HG03135 (cell line): Measurements from ENCODE around the gene MAP3K4.

Source experiments
- ATAC-seq: cut with Tn5 transposase; IDR thresholded peaks from one replicate; pipeline ENCODE4 v1.9.1; 2021; ENCODE audit warnings: mild to moderate bottlenecking, moderate library complexity; ENCODE audit not compliant: unreplicated experiment

The MAP3K4 gene, protein sequence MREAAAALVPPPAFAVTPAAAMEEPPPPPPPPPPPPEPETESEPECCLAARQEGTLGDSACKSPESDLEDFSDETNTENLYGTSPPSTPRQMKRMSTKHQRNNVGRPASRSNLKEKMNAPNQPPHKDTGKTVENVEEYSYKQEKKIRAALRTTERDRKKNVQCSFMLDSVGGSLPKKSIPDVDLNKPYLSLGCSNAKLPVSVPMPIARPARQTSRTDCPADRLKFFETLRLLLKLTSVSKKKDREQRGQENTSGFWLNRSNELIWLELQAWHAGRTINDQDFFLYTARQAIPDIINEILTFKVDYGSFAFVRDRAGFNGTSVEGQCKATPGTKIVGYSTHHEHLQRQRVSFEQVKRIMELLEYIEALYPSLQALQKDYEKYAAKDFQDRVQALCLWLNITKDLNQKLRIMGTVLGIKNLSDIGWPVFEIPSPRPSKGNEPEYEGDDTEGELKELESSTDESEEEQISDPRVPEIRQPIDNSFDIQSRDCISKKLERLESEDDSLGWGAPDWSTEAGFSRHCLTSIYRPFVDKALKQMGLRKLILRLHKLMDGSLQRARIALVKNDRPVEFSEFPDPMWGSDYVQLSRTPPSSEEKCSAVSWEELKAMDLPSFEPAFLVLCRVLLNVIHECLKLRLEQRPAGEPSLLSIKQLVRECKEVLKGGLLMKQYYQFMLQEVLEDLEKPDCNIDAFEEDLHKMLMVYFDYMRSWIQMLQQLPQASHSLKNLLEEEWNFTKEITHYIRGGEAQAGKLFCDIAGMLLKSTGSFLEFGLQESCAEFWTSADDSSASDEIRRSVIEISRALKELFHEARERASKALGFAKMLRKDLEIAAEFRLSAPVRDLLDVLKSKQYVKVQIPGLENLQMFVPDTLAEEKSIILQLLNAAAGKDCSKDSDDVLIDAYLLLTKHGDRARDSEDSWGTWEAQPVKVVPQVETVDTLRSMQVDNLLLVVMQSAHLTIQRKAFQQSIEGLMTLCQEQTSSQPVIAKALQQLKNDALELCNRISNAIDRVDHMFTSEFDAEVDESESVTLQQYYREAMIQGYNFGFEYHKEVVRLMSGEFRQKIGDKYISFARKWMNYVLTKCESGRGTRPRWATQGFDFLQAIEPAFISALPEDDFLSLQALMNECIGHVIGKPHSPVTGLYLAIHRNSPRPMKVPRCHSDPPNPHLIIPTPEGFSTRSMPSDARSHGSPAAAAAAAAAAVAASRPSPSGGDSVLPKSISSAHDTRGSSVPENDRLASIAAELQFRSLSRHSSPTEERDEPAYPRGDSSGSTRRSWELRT (N-terminal part only)

DNA sequence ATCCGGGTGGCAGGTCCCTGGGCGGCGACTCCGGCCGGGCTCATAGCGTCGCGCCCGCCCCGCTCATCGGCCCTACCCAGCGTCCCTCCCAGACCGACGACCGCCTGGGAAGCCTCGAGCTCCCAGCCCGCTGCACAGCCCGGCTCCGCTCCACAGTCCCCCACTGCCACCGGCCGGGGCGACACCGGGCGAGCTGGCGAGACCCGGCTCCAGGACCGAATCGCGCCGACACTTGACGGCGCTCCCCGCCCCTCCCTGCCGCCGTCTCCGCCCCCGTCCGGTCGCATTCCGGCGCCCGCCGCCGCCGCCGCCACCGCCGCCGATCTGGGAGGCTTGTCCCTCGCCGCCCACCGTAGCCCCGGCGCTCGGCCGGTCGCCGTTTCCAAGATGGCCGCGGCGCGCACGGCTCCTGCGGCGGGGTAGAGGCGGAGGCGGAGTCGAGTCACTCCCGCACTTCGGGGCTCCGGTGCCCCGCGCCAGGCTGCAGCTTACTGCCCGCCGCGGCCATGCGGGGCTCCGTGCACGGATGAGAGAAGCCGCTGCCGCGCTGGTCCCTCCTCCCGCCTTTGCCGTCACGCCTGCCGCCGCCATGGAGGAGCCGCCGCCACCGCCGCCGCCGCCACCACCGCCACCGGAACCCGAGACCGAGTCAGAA, at the start of gene MAP3K4:
Gene MAP3K4 (plus strand): TSS at position 364 of the 655 bp plus-strand sequence. CDS start 163 bp downstream, at position 527.
- peak; percentile 66 for ATAC-seq

DNA sequence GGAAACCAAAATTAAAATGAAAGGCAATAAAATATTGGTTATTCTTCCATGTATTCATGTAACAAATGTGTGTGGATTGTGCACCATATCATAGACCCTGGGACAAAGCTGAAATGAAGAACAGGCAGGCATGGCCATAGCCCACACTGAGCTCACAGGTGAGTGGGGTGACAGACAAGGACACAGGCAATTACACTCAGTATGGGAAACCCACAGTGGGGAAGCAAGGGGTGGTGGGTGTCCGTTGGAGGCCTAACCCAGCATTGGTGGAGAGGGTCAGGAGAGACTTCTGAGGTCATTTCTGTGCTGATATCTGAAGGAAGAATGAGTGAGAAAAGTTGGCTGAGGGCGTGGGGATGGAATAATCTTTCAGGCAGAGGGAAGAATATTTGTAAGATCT, 47.6 kb upstream of the MAP3K4 start:
- ATAC-seq: no peak

DNA sequence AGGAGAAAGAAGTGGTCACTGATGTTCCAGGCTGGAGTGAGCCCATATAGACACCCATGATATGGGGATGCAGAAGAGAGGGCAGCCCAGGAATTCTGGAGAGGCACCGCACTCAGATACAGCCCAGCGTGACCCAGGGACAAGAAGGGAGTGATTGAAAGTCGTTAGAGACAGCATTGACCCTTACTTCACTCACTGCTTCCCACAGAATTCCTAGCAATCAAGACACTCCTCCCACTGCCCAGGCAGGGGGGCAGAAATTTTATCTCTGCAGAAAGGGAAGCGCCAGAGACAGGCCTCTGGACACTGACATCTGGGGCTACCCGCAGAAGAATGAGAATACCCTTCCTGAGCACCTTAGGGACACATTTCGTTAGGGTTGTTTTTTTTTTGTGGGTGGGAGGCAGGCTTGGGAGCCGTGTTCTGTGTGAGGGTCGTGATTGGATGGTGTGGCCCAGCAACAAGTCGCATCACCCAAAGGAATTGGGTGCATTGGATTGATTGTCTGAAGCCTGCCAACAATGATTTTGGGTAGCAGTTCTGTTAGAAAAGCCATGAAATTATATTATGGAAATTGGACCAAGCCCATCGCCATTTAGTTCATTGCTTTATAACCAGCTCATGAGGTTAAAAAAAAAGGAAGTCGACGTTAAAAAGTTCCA, 45.9 kb upstream of the MAP3K4 start:
- ATAC-seq: no peak

DNA sequence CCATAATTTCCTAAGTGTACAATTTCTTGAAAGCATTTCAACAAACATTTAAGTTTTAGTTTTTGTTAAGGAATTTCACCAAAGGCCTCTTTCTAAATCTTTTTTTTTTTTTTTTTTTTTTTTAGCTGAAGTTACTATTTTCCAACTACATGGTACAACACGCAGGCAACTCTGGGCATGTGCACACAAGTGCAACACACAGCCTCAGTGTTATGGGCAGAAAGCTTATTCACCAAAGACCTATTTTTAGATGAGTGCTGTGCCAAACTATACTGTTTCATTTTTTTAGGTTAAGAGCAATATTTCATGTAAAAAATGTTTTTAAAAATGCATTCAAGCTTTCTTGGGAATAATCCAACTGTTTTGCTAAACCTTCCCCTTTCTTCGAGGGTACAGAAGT, 42.0 kb upstream of the MAP3K4 start:
- no peak for ATAC-seq

DNA sequence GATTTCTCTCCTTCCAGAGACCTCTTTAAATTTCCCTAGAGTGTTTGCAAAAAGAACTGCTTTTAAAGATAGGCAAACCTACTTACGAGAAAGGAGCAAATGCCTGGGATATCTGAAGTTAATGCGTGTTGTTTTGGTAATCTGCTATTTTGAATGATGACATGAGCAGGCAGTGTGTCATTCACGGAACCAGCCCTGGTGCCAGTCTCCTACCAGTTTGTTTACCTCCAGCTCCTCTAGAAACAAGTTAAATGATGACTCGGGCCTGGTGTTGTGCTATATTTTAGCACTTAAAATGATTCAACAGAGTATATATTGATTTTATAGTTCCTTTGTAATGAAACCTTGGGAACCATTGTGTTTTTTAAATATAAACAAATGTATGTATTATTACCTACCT, 41.1 kb upstream of the MAP3K4 start:
- no peak for ATAC-seq

DNA sequence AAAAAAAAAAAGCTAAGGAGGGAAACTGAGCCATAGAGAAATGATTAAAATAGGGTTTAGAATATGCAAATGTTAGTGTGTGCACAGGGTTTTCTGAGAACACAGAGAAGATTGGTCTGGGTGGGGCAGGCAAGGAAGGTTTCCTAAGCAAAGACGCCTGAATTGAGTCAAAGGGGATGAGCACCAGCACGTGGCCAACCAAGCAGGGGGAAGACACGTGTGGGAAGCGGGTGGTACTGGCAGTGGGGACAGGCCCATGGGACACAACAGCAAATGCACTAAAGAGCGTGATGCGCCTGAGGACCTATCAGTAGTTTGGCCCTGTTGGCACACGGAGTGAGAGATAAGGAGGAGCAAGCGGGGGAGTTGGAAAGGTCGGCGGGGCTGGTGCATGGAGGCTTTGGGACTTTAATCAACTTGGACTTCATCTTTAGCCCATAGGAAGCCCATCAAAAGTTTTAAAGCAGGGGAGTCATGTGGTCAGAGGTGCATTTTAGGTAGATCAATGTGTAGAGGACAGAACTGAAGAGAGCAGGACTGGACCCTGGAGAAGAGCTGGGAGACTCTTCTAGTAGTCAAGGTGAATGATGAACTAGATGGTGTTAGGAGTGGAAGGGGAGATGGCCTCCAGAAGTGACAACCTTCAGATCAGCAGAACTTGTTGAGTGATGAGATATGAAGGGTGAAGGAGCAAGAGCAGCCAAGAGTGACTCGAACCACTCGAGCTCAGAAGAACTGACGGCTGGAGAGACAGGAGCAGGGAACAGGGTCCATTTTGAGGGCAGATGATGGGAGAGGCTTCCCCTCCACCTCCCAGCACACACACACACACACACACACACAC, 40.2 kb upstream of the MAP3K4 start:
- no peak for ATAC-seq

DNA sequence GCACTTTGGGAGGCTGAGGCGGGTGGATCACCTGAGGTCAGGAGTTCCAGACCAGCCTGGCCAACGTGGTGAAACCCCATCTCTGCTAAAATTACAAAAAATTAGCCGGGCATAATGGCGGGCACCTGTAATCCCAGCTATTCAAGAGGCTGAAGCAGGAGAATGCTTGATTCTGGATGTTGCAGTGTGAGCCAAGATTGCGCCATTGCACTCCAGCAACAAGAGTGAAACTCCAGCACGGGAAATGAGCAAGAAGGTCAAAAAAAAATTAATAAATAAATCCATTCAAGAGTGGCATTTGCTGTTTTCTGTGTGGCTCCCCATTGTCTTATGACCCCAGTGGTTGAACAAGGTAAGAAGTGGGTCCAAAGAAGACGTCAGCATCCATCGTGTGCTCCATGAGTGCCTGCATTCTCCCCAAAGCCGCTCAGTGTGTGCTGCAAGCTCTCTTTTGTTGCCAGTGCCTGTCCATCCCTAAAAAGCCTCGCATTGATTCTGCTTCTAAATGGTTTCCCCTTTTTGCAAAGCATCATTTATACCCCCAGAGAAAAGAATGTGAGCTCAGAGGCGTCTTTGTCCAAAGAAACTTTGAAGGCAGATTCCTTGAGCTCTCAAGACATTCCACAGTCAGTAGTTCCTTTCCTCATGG, 38.8 kb upstream of the MAP3K4 start:
- ATAC-seq: no peak

DNA sequence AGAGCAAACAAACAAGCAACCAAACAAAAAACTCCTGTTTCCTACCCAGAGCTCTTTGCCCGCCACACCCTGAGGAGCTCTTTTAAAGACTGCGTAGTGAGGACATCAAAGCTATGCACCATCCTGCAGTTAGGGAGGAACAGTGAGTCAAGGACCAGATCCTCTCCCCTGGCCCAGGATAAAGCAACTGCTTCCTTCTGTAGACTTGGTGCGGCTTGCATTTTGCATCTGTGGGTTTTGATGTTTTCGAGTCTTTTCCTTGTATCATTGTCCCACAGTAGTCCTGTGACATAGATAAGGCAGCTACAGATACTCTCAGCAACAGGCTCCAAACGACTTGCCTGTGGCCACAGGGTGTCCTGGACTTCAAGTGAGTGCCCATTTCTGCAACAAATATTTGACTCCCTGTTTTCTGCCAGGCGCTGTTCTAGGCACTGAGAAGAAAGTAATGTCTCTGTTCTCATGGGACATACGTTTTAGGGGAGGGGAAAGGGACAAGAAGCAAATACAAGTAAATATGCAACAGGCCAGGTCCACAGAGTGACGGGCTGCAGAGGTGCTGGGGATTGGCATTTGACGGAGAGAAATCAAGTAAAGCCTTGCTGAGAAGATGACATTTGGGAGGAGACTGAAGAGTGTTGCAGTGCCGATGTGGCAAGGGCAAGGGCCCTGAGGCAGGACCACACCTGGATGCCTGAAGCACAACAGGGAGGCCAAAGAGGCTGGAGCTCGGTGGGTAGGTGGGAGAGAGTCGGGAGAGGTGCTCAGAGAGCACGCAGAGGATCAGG, 35.9 kb upstream of the MAP3K4 start:
- ATAC-seq: no peak

DNA sequence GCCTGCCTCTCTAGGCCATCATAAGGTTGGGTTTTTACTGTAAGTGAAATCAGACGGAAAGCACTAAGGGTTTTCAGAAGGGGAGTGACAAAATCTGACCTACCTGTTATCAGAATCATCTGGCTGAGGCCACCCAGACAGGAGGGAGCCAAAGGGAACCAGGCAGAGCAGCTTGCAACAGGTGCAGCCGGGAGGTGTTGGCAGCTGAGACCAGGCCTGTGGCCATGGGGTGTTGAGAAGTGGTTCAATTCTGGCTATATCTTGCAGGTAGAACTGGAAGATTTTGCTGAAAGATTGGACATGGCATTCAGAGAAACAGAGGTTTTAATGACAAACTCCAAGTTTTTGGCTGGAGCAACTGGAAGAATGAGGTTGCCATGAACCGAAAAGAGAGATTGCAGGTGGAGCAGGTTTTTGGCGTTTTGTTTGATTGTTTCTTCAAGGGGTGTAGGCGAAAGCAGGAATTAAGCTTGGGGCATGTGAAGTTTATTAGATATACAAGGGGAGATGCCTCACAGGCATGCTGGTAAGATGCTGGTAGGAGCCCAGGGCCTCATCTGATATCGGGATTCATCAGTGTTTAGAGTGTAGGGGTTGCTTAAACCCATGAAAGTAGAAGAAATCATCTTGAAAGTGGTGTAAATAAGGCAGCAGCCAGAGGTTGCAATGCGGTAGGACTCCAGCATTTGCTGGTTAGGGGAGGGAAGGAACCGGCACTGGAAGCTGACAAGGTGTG, 35.1 kb upstream of the MAP3K4 start:
- ATAC-seq: no peak

DNA sequence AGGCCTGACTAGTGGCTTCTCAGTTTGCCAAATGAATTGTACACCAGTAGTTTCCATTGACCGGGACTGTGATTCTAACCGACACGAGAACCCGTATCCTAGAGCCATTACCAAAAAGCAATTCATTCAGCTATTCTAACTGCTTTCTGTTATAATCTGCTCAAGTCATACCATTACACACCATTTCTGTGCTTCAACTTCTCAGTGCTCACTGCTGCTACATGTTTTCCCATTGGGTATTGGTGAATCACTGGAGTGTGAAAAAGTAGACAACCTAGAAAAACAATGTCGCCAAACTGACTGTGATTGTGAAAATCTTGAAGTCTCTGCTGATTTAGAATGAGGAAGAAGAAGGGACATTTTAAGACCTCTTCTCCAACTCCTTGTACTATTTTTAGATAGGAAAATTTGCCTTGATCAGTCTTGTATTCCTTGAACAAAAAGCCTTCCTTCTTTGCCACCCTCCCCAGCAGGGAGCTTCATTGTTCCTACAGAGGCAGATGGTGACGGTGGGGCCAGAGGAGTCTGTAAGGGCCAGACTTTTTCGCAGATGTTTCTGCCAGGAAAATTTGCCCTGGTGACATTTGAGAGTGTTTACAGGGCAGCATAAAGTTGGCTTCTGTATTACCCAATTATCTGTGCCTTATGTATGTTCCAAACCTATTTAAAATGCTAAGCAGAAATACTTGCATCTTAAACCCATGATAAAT, 31.7 kb upstream of the MAP3K4 start:
- ATAC-seq: no peak

DNA sequence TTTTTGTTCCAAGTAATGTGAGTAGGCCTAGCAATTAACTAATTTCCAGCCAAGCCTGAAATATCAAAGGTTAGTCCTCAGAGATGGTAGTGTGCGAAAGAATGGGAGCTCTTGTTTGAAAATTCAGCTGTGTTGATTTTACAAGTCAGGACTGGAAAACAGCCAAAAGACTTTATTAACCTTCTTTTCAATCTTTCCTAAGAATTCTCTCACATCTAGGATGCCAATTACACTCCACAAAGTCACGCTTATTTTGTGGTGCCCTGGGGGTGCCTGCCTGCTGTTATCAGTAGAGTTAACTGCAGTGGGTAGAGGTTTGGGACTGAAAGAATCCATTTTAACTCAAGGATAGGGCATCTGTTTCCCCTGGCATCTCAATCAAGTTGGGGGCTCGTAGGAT, 30.7 kb upstream of the MAP3K4 start:
- no peak for ATAC-seq

DNA sequence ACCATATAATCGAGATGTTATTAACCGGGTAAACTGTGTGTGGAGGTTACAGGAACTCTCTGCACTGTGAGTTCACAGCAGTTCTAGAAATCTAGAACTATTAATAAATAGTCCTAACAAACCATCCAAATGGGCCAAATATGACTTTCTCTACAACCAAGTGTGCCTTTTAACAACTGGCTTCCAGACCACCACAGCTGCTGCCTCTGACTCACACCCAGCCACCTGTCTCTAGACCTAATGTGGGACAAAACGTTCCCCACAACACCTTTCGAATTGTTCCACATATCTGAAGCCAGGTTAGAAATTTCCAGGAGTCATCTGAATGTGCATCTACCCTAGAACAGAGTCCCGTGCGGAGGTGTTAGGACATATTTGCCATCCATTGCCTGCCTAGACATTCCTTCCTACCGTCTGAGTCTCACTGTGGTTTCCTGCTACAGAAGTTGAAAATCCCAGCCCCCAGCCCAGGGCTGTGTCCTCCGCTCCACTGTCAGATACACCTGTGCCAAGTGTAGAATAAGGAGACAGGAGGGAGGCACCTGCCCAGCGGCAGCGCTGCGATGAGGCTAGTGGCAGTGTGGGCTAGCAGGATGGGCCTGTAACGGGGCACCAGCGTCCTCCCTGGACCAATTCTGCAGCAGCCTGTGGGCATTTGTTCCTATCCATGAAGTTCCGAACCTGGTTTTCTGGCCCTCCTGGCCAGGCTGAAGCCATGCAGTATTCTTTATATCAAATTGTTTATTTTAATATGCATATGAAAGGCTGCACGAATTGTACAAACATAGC, 28.5 kb upstream of the MAP3K4 start:
- no peak for ATAC-seq

DNA sequence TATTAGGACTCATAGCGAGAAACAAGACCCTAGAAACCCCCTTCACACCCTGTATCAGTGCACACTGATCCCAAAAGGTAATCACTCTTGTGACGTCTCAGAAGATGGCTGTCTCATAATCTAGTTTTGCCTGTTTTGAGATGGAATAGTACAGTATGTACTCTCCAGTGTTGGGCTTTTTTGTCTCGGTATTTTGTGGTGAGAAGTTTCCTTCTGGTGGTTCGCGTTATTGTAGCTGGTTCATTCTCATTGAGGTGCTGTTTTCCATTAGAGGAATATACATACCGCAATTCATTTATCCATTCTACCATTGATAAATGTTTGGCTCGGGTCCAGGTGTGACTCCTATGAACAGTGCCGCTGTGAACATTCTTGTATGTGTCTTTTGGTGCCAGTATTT, 27.9 kb upstream of the MAP3K4 start:
- ATAC-seq: no peak

DNA sequence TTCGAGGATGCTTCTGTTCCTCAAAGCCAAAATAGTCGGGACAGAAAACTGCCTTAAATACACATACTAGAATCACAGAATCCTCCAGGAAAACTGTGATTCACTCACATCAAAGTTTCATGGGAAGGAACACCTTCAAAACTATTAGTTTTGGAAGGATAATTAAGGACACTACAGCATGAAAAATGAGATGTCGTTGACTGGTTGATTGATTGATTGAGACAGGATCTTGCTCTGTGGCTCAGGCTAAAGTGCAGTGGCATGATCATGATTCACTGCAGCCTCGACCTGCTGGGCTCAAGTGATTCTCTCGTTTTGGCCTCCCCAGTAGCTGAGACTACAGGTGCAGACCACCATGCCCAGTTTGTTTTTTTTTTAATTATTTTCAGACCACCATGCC, 25.7 kb upstream of the MAP3K4 start:
- ATAC-seq: no peak

DNA sequence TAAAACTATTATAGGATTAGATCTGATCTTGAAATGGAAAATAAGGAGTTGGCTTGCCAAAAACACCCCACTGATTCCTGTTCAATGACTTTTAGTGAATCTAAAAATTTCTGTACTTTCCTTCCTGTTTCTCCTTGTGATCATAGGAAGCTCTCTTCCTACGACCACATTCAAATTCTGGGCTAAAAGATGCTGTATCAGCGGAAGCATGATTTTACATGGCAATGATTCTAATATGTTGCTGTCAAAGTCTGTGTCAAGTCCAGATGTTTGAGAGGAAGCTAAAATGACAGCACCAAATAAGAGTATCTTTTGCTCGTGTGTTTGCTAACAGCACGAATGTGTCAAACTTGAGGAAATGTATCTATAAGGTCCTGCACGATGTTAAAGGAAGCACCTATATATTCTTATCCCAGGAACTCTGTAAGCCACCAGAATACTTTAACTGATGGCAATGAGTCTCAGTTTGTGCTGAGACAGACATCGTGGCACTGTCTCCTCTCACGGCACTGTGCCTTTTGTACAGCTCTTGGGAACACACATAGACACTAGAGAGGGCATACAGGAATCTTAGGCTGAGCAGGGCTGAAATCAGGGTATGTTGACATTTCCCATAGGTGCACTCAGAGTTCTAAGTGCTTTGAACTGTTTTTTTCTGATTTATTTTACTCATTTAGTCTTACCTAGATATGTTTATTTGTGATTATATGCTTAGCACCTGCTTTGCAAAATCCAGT, 24.9 kb upstream of the MAP3K4 start:
- ATAC-seq: no peak
